Spleen (tissue), 7 donors: ENCODE results near the gene DNAJB8.

Experiments
- CTCF ChIP-seq, 11 experiments: fragments of 200-600 bp in 7 of 11; fragments of 450-650 bp in 4 of 11; sonication (generic) in 4 of 11; IDR thresholded peaks in 8 of 11; conservative IDR thresholded peaks in 3 of 11; 1 replicate in 7 of 11; 2 replicates in 4 of 11; pipeline versions ENCODE4 v1.4.0 to v1.8.0; 2016 to 2021; ENCODE audit warnings: antibody characterized with exemption in 11 of 11, inconsistent platforms in 4 of 11, mild to moderate bottlenecking in 1 of 11
- POLR2A ChIP-seq, 3 donors: fragments of 450-650 bp; IDR thresholded peaks; one replicate each; pipeline ENCODE4 v1.5.1; 2017; ENCODE audit warnings: antibody characterized with exemption in 3 of 3, mild to moderate bottlenecking in 1 of 3
- donor health status: DM: no; HTN: no; CAD: no; lungs with moderate emphysema.
- donor health status: DM: no; HTN: no; CAD: no.
- donor health status: DM: no; HTN: no; CAD: no.

DNA sequence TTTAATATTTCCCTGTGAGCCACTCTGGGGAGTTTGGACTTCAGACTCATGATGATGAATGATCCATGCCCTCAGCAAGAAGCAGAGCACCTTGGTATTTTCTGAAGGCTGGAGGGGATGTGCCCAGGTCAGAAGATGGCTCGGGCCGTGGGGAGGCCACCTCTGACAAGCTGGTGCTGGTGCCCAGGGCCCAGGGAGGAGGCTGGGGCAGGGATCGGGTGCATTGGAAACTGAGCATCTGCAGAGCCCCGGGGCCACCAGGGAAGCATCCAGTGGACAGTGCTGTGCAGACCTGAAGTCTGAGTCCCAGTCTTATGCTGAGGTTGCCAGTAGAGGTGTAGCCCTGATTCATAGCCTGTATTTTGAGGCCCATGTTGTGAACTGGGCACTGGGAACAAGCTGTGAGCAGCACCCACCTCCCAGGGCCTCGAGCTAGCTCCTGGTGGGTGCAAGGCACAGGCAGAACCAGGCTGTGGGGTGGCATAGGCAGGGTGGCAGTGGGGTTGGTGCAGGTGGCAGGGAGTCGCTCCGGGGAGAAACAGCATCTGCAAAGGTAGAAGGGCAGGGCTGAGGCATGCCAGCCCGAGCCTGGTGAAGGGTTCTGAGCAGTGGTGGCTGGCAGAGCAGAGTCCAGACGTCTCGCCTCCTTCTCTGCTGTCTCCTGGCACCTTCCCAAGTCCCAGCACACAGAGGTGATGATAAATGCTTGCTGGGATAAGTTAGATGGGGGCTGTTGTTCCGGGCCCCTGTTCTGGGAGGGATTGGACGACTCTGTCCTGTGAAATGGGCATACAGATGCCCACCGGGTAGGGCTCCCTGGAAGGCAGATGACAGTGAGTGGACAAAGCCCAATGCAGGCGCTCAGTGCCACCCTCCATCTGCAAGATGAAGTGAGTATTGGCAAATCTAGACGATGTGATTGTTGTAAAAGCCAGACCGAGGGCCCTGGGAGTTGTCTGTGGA lies 10.6 kb downstream of the DNAJB8 start:
- TF ChIP-seq CTCF (IDR thresholded peaks at IDR 0.05 in 8 of 11, conservative IDR thresholded peaks at IDR 0.05 in 3 of 11), result no peak
- TF ChIP-seq POLR2A (IDR thresholded peaks at IDR 0.05), result no peak
